ENCODE measurements around the gene THBS3. TPM values are rescaled to one million over a fixed set of nuclear protein-coding genes. Genes with fewer than 3 reads are reported as not detected.

The THBS3 gene
- total and polyA plus RNA-seq, 2 of the 13 experiments (the other 11 are each of a cell fraction or from before 2014, with no cell fraction given), result 0.86 to 3.6 TPM

DNA sequence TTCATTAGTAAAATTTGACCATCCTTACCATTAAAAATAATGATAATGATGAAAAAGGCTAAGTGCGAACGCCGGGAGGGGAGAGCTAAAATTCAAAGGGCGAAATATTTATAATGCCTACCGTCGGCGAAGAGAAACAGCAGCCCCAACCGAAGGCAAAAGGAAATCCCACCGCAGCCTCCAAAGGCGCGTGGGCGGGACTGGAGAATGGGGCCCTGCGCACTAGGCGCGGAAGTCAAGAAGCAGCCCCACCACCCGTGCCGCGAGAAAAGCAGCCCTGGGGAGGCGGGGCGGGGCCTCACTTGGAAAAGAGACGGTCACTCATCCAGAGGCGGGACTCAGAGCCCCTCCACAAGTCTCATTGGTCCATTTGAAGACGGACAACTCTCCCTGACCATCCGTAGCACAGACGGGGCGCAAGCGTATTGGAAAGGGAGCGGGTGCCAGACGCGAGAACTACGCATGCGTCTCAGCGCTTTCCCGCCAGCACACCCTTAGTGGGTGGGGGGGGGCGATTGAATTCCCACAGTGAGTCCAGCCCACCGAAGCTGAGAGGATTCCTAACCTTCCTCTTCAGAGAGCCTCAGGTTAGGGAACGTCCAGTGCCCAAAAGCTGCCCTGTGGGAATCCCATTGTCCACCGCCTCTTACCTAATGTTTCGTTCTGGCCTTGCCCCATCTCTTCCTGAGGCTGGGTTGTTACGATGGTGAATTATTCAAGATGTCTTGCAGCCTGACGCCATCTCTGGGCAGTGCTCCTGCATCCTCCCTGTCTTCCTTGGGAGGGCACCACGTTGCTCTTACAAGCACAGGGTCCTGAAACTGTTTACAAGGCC is 19.8 kb upstream of the THBS3 start (continued):
- TF ChIP-seq, protein P1, sequence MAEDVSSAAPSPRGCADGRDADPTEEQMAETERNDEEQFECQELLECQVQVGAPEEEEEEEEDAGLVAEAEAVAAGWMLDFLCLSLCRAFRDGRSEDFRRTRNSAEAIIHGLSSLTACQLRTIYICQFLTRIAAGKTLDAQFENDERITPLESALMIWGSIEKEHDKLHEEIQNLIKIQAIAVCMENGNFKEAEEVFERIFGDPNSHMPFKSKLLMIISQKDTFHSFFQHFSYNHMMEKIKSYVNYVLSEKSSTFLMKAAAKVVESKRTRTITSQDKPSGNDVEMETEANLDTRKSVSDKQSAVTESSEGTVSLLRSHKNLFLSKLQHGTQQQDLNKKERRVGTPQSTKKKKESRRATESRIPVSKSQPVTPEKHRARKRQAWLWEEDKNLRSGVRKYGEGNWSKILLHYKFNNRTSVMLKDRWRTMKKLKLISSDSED (CRISPR knock-in tag; IDR thresholded peaks at IDR 0.05), result no peak
- TF ChIP-seq, protein P2, sequence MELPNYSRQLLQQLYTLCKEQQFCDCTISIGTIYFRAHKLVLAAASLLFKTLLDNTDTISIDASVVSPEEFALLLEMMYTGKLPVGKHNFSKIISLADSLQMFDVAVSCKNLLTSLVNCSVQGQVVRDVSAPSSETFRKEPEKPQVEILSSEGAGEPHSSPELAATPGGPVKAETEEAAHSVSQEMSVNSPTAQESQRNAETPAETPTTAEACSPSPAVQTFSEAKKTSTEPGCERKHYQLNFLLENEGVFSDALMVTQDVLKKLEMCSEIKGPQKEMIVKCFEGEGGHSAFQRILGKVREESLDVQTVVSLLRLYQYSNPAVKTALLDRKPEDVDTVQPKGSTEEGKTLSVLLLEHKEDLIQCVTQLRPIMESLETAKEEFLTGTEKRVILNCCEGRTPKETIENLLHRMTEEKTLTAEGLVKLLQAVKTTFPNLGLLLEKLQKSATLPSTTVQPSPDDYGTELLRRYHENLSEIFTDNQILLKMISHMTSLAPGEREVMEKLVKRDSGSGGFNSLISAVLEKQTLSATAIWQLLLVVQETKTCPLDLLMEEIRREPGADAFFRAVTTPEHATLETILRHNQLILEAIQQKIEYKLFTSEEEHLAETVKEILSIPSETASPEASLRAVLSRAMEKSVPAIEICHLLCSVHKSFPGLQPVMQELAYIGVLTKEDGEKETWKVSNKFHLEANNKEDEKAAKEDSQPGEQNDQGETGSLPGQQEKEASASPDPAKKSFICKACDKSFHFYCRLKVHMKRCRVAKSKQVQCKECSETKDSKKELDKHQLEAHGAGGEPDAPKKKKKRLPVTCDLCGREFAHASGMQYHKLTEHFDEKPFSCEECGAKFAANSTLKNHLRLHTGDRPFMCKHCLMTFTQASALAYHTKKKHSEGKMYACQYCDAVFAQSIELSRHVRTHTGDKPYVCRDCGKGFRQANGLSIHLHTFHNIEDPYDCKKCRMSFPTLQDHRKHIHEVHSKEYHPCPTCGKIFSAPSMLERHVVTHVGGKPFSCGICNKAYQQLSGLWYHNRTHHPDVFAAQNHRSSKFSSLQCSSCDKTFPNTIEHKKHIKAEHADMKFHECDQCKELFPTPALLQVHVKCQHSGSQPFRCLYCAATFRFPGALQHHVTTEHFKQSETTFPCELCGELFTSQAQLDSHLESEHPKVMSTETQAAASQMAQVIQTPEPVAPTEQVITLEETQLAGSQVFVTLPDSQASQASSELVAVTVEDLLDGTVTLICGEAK (IDR thresholded peaks at IDR 0.05), result no peak
- TF ChIP-seq, protein P2 (CRISPR knock-in tag; IDR thresholded peaks at IDR 0.05), result no peak
- TF ChIP-seq ARHGAP35 (CRISPR knock-in tag; IDR thresholded peaks at IDR 0.05; ENCODE audit: borderline replicate concordance) (peak; percentile 63; the same call in 1 of the 2 replicates), MTA3 (CRISPR knock-in tag; IDR thresholded peaks at IDR 0.05) (no peak), HDAC1 (CRISPR knock-in tag; IDR thresholded peaks at IDR 0.05) (peak; percentile 76), ZNF337 (CRISPR knock-in tag; IDR thresholded peaks at IDR 0.05; ENCODE audit: borderline replicate concordance, low read depth) (no peak), ZNF383 (CRISPR knock-in tag; IDR thresholded peaks at IDR 0.05; ENCODE audit: borderline replicate concordance) (no peak), ZBTB7B (CRISPR knock-in tag; IDR thresholded peaks at IDR 0.05) (no peak), SOX5 (CRISPR knock-in tag; IDR thresholded peaks at IDR 0.05; ENCODE audit: borderline replicate concordance) (no peak), ZNF83 (CRISPR knock-in tag; IDR thresholded peaks at IDR 0.05; ENCODE audit: borderline replicate concordance) (no peak), ATAD3A (CRISPR knock-in tag; IDR thresholded peaks at IDR 0.05) (no peak), ATF5 (CRISPR knock-in tag; IDR thresholded peaks at IDR 0.05; ENCODE audit: low read depth) (no peak), ZFP37 (CRISPR knock-in tag; IDR thresholded peaks at IDR 0.05; ENCODE audit: borderline replicate concordance) (0 out of 2 replicates have a peak, but pooled peaks have one; percentile 46), CERS6 (CRISPR knock-in tag; IDR thresholded peaks at IDR 0.05) (no peak), FLYWCH1 (CRISPR knock-in tag; IDR thresholded peaks at IDR 0.05) (no peak), ELF3 (CRISPR knock-in tag; IDR thresholded peaks at IDR 0.05) (no peak), SMAD1 (CRISPR knock-in tag; IDR thresholded peaks at IDR 0.05; ENCODE audit: borderline replicate concordance, low read depth) (no peak)
